GM12891 (cell line): Measurements from ENCODE around the gene ELK4.

Source experiments
- POLR2AphosphoS5 ChIP-seq: IDR thresholded peaks from 2 replicates; pipeline ENCODE4 v1.6.1; 2011; ENCODE audit warnings: low read depth, low read length, control low read depth
- TAF1 ChIP-seq: IDR thresholded peaks from 2 replicates; pipeline ENCODE4 v1.6.1; 2011; ENCODE audit warnings: low read depth, low read length, control low read depth

GRCh38 chr1:205658943-205659581 is 27.3 kb upstream of the ELK4 start:
- TF ChIP-seq TAF1 (no peak), POLR2AphosphoS5 (no peak)
